Measurements from ENCODE around the gene RBMS1.
"Not testable (repeated sequence)": the region's sequence is repeated elsewhere in the genome, so short reads cannot be mapped to it uniquely, and the experiment has no call there.

Gene RBMS1

DNA sequence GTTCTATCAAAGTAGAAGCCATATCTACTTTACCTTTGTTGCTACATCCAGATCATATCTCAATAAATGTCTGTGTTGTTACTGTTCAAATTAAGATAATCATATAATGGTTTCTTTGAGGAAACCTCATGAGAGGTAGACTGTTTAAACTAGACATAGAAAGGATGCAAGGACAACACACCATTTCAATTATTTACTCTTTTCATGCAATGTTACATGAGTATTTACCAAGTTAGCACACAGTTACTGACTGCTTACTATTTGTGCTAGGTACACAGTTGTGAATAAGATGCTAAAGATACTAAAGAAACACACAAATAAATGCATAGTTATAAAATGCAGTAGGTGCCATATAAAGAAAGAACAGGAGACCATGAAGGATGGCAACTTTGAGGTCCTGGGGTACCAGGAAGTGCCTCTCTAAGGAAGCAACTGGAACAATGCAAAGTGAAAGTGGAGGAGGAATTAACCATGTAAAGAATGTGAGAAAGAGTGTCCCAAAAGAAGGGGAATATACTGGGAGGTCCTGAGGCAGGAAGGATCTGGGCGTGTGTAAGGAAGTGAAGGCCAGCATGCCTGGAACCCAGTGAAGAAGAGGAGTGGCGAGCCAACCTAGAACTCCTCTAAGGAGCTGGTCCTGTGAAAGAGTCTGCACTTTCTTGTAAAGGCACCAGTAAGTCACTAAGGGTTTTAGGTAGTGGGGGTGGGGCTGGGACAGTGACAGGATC, 39.4 kb downstream of the RBMS1 start:
- ChIA-PET POLR2A (no interaction called here), CTCF (no interaction called here)
- H3K4me3 ChIP-seq (ENCODE audit: low read depth, low read length), result no peak overlapping the region
- TF ChIP-seq, protein P1, sequence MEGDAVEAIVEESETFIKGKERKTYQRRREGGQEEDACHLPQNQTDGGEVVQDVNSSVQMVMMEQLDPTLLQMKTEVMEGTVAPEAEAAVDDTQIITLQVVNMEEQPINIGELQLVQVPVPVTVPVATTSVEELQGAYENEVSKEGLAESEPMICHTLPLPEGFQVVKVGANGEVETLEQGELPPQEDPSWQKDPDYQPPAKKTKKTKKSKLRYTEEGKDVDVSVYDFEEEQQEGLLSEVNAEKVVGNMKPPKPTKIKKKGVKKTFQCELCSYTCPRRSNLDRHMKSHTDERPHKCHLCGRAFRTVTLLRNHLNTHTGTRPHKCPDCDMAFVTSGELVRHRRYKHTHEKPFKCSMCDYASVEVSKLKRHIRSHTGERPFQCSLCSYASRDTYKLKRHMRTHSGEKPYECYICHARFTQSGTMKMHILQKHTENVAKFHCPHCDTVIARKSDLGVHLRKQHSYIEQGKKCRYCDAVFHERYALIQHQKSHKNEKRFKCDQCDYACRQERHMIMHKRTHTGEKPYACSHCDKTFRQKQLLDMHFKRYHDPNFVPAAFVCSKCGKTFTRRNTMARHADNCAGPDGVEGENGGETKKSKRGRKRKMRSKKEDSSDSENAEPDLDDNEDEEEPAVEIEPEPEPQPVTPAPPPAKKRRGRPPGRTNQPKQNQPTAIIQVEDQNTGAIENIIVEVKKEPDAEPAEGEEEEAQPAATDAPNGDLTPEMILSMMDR (IDR thresholded peaks at IDR 0.05; ENCODE audit: insufficient read depth, low read length, missing control alignments), result no peak
- no peak for DNase-seq (ENCODE audit: low read depth, low spot score)

DNA sequence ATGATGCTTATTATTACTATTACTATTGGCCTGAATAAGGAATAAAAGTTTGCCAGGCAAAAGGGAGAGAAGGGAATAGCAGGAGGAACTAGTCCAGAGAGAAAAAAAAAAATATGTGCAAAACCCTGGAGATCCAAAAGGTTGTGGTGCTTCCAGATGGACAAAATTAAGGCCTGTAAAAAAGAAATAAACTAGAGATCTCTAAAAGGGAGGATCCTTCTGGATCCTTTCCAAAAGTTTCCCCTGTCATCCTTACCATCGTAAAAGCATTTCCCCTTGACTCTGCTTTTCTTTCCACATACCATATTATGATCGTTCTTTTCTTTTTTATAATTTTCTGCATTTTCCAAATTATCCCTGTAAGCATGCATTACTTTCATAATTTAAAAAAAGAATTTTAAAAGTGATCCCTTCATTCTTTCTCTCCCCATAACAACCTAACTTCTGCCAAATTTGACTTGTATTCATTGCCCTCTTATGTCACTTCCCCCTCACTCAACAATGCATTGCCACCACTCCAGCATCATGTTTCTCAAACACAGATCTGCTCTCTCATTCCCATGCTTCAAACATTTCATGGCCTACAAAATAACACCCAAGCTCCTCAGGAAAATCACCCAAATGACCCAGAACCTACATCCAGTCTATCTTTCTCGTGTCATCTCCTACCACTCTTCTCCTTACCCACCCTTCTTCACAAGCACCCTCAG, 40.3 kb downstream of the RBMS1 start:
- H3K4me3 ChIP-seq (ENCODE audit: low read depth, low read length), result no peak overlapping the region
- POLR2A ChIA-PET, result no interaction called here
- DNase-seq (ENCODE audit: low read depth, low spot score), result no peak
- CTCF ChIA-PET, result interaction anchor here (0.7 to 1.3 kb wide), 2 partner anchors 24 to 75 kb away, joined by 3 to 4 read pairs; no protein-coding TSS in a partner anchor
- TF ChIP-seq, protein P1 (IDR thresholded peaks at IDR 0.05; ENCODE audit: insufficient read depth, low read length, missing control alignments), result no peak

DNA sequence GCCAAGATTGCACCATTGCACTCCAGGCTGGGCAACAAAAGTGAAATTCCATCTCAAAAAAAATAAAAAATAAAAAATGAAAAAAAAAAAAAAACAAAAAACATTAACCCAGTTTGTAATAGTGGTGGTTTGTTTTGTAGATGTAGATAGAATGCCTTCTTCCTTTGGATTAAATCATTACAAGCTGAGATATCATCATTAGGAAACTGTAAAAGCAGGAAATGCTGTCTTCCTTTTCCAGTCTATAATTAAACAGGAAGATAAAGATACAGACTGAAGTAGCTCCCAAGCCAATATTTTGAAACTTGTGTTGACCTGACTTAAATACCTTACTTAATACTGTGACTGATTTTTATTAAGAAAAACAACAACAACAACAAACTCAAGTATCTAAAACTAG, 43.1 kb downstream of the RBMS1 start:
- POLR2A ChIA-PET, result interaction anchor here (0.7 kb wide), 1 partner anchor 180 kb away, joined by 3 read pairs; no protein-coding TSS in a partner anchor
- CTCF ChIA-PET, result no interaction called here
- H3K4me3 ChIP-seq (ENCODE audit: low read depth, low read length), result no peak overlapping the region
- TF ChIP-seq, protein P1 (IDR thresholded peaks at IDR 0.05; ENCODE audit: insufficient read depth, low read length, missing control alignments), result no peak
- no peak for DNase-seq (ENCODE audit: low read depth, low spot score)

DNA sequence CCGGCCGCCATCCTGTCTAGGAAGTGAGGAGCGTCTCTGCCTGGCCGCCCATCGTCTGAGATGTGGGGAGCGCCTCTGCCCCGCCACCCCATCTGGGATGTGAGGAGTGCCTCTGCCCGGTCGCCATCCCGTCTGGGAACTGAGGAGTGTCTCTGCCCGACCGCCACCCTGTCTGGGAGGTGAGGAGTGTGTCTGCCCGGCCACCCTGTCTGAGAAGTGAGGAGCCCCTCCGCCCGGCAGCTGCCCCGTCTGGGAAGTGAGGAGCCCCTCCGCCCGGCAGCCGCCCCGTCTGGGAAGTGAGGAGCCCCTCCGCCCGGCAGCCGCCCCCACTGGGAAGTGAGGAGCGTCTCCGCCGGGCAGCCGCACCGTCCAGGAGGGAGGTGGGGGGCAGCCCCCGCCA, 44.8 kb downstream of the RBMS1 start:
- POLR2A ChIA-PET; H3K4me3 ChIP-seq (ENCODE audit: low read depth, low read length); CTCF ChIA-PET; DNase-seq (ENCODE audit: low read depth, low spot score): not testable (repeated sequence)

DNA sequence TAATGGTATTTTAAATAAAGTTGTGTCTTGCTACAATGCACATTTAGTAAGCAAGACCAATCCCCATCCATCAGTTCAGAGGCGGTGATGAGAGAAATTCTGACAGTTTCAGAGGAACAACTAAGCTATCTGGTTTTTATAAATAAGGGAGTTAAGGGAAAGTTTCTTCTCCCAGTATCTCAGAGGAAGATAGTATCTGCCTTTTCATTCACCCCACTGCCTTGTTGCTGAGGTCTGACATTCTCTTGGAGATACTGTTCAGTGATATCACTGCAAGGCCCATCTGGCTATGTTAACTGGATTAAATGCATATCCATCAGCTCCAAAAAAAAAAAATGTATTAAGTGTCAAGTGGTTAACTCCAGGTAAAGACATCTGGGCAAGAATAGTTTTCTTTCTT, 47.9 kb downstream of the RBMS1 start:
- no peak for DNase-seq (ENCODE audit: low read depth, low spot score)
- ChIA-PET POLR2A (no interaction called here), CTCF (interaction anchor here (1.2 to 2.1 kb wide), 3 partner anchors 10 to 16 kb away, joined by 4 to 8 read pairs (median 8); no protein-coding TSS in a partner anchor)
- TF ChIP-seq, protein P1 (IDR thresholded peaks at IDR 0.05; ENCODE audit: insufficient read depth, low read length, missing control alignments), result no peak
- no peak overlapping the region for H3K4me3 ChIP-seq (ENCODE audit: low read depth, low read length)

DNA sequence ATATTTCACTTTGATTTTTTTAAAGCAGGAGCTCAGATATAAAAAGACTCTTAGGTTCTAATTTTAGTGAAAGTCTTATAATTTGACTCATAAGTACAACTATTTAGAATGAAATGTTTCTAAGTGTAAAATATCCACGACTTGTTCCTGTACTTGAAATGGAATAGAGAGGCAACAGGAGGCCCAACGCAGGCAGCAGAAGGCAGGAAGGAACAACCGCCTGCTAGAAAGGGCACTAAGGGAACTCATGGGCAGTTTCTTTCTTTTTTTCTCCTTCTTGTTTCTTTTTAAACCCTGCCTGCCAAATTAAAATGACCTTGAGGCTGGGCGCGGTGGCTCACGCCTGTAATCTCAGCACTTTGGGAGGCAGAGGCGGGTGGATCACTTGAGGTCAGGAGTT, 51.0 kb downstream of the RBMS1 start:
- DNase-seq (ENCODE audit: low read depth, low spot score), result no peak
- CTCF ChIA-PET, result interaction anchor here (0.6 to 1.9 kb wide), 3 partner anchors 10 to 204 kb away, joined by 3 to 9 read pairs (median 3); no protein-coding TSS in a partner anchor

More for the DNA sequence above, 51.0 kb downstream of the RBMS1 start:
- POLR2A ChIA-PET, result no interaction called here
- H3K4me3 ChIP-seq (ENCODE audit: low read depth, low read length), result no peak overlapping the region
- TF ChIP-seq, protein P1 (IDR thresholded peaks at IDR 0.05; ENCODE audit: insufficient read depth, low read length, missing control alignments), result no peak

All from AG04449 (cell line).